ENCODE results near the gene COL4A2.

COL4A2 gene

DNA sequence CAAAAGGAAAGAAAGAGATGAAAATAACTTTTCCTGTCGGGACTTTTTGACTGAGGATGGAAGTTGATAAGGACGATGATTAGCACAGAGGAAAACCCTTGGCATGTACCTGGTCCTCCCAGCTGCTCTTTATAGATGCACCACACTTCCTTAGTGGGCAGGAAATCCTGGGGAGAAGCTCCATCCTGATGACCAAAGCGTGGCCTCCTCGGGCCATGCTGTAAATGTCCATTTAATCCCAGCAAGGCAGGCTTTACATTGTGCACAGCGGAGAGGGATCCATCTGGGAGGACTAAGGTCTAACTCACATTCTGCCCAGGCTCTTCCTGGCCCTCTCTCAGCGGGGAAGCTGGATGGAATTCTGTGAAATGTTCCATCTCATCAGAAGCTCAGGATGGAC lies 113.5 kb downstream of the COL4A2 start:
- DNase-seq: no peak

DNA sequence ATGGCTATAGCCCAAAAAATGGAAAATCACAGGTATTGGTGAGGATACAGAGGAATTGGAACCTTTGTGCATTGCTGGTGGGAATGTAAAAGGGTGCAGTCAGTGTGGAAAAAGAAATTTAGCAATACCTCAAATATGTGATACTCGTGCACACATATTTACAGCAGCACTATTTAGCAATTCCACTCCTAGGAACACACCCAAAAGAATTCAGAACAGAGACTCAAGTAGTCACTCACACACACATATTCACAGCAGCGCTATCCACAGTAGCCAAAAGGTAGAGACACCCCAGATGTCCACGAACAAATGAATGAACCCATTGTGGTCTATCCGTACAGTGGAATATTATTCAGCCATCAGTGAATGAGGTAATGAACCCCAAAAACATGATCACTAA lies 114.0 kb downstream of the COL4A2 start:
- no peak for DNase-seq

DNA sequence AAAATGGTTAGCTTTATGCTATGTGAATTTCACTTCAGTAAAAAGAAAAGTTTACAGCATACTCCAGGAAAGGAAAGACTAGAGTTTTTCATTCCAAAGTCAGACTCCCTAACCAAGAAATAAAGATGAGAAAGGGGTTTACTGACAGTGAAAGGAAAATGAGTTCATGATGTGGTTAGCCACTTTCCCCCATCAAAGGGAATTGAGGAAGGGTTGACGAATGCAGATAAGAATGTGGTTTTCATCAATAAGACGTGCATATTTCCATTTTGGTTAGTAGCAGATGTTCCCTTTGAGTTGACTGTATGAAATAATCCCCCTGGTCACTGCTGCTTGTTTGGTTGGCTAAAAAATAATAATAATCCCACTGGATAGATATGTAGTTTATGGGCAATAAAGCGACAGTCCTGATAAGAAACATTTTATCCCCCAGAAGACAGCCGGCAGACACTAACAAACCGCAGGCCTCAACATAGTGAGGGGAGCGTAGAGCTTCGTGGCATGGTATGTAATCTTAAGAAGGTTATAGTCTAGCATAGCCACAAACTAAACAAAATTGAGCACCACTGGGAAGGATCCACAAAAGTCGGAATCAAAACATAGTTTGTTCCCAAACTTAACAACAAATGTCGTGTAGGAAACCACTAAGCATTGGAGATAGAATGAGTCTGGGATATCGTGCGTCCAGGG lies 114.8 kb downstream of the COL4A2 start:
- DNase-seq: no peak

DNA sequence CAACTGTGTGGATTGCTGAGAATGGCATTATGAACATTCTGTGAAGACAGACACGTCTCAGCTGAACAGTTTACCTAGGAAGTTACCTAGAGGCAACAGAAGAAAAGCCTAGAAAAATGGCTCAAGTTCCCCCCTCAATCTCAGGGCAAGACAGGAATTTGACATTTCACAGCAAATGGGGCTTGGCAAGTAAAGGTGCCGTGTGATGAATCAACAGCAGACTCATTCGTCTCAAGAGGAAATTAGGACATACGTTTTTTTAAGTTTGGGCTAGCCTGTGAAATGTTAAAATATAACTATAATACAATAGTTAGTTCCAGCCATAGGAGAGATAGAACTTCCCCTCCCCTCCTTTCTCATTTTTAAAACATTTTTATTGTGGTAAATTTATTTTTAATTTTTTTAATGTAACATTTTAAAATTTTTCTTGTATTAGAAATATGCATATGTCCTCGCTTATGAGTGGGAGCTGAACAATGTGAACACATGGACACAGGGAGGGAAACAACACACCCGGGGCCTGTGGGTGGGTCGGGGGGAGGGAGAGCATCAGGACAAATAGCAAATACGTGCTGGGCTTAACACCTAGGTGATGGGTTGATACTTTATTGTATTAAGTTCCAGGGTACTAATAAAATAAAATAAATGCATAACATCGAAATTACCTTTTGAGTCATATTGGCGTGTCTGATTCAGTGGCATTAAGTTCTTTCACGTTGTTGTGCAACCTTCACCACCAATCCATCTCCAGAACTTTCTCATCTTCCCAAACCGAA lies 116.0 kb downstream of the COL4A2 start:
- no peak for DNase-seq

DNA sequence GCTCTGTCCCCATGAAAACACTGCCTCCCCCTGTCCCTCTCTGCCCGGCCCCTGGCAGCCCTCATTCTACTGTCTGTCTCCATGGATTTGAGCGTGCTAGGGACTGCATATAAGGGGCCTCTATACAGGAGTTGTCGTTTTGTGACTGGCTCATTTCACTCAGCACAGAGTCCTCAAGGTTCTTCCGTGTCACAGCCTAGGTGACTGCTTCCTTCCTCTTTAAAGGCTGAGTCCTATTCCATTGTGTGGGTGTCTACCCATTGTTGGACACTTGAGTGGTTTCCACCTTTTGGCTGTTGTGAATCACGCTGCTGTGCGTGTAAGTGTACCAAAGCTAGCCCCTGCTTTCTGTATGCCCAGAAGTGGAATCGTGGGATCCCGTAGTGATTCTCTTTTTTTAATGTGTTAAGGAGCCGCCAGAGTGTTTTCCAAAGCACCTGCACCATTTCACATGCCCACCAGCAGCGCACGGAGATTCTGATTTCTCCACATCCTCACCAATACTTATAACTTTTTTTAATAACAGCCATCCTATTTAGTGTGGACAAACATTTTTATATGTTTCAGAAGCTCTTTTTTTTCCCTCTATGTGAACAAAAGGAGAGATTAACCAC lies 116.7 kb downstream of the COL4A2 start:
- DNase-seq: no peak

DNA sequence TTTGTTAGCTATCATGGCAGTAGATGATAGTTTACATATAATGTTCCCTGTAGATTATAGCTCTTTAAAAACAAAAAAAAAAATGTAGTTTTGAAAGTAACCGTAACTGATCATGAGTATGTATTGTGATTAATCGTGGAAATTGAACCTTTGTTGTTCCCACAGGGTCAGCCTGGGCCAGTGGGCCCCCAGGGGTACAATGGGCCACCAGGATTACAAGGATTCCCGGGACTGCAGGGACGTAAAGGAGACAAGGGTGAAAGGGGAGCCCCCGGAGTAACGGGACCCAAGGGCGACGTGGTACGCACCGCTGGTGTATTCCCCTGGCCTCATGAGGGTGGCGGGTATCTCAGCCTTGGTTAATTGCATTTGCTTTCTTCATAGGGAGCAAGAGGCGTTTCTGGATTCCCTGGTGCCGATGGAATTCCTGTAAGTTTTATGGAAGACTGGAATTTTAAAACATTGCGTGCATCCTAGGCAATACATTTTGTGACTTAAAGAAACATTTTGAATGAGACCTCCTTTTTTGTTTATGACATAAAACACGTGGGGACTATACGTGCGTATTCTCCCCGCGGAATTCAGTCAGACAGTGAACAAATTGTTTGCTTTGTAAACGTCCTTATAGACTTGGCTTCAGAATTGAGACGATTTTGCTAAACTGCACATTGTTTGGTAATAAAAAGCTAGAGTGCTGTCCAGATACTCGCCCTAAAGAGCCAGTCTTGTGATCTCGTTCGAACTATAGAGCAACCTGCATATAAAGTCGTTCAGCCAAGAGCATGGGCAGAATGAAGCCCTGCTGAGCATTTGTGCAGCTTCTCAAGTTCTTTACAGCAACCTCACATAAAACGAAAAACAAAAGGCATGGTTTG lies 117.7 kb downstream of the COL4A2 start:
- no peak for DNase-seq

DNA sequence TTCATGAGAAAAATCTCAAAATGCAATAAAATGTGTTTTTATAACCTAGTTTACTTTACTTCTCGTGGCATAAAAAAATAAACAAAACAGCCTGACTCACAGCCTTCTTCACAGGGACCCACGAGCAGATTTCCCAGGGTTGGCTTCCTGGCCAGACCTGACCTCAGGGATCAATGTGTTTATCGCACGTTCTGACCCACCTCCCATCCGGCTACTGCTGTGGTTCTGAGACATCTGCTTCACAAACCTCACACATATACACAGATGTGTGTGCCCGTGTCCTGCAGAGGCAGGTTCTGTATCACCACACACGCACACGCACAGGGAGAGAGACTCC lies 118.3 kb downstream of the COL4A2 start:
- no peak for DNase-seq

DNA sequence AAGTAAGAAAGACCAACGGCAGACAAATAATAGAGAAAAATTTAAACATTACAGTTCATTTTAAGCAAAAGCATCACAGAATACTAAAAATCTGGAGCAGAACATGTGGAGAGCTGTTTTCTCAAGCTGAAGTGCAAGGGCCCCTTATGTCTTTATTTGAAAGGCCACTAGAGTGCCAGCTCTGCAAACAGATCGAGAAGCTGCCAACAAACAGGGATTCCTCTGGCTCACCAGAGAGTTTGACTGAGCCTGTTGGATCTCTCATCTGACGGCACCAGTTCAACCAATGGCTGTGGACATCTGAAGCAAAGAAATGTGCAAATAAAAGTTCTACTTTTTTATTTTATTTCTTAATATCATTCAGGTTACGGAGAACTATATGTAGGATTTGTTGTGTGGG lies 119.7 kb downstream of the COL4A2 start:
- no peak for DNase-seq

DNA sequence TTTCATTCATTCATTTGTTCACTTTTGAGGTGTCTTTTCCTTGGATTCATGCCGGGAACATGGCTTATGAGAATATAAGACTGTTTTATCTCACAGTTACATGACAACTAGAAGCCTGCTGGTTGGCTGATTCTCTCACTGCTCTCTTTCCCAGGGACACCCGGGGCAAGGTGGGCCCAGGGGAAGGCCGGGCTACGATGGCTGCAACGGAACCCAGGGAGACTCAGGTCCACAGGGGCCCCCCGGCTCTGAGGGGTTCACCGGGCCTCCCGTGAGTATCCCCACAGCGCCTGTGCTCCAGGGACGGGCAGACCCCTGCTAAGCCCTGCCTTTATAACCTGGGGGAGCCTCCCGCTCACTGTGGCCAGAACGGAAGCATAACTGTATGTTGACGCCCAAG lies 121.2 kb downstream of the COL4A2 start:
- no peak for DNase-seq

DNA sequence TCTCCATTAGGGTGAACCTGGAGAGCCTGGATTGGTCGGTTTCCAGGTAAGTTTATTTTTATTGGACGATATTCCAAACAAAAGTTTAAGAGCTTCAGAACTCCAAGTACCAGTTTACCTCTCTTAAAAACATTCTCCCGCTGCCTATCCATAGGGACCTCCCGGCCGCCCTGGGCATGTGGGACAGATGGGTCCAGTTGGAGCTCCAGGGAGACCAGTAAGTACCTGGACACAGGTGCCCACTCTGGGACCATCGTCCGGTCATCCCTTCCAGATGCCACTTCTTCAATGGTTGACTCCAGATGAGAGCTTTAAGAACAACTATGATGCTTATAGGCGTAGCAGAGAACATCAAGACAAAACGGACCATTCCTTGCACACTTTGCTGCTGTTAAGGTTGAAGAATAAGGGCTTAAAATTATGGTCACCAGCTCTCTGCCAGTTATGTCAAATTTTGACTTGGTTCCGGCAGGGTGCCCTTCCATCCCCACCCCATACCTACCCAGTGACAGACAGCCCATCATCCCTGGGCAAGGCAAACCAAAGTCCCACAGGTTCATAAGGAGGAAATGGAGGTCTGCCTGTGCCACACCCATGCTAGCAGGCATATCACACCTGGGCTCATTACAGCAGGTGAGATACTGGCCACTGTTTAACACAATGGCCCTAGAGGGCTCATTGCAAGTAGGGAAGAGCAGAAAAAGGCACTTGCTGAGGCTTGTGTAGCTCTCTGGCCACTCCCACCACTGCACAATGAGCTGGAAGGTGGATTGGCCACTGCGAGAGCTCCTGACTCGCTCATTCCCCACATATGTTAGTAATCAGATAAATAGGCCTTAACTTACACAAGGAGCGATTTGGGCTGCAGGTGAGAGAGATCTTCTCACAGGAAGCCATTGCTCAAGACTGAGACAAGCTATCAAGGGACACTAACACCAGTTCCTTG lies 123.6 kb downstream of the COL4A2 start:
- no peak for DNase-seq

DNA sequence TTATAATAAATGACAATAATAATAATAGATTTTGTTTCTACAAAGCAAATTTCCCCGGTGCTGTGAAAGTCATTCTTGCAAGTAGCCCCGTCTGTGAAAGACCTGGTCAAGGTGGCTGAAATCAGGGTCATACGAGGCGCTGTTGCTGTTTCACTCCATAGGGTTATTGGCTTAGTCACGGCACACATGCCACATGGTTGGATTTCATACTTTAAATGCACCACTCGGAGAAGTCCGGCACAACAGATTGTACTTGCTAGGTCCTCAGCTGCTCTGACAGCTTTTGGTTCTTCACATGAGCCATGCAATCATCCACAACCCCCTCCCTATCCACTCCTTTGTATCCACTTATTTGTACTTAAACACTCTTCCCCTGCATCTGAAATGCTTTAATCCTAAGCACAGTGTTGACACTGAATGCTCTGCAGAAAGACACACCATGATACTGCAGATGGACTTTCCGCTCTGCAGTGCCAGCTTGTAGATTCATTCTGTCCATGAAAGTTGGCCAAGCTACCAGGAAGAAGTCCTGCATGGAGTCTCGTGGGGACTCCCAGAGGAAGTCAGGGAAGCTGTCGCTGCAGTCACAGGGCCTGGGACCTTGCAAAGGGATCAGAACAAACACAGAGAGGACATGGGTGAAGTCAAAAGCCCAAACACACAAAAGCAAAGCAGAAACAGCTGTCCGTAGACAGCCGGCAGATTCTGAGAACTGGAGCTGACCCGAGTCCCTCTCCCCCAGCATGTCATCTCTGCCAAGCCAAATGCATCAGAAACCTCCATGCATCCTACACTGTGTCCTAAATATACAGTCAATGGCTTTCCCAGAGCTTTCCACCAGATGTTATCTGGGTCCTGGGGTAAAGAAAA lies 124.6 kb downstream of the COL4A2 start:
- DNase-seq: no peak

DNA sequence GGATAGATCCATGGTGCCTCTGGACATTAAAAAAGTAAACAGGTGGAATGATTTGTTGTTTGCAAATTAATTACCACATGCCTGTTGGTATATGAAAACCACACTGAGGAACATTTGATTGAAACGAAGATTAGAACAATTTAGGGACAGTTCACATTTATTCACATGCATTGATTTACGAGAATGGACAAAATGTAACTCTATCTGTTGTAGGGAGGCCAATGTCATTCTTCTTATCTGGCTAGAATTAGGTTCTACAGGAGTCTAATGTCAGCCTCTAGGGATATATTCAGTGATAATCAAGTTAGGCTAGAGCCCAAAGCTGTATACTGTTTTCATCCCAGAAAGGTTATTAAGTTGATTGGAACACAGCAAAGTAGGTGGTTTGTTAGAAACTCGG lies 125.4 kb downstream of the COL4A2 start:
- no peak for DNase-seq

DNA sequence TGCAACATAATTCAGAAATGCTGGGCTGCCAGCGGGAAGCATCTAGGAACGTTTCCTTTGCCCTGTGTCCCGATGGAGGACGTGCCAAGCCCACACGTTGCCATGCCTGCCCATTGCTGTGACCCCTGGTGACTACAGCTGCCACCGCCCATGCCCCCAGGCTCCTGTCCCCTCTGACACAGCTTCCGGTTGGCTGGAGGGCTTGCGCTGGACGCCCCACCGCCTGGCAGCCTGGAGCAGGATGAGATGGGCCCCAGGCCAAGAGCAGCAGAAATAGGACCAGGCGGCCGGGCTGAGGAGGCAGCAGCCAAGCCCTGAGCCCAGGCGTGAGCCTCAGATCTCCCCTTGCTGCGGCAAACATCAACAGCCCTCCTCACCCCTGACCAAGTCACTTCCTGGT lies 125.9 kb downstream of the COL4A2 start:
- no peak for DNase-seq

DNA sequence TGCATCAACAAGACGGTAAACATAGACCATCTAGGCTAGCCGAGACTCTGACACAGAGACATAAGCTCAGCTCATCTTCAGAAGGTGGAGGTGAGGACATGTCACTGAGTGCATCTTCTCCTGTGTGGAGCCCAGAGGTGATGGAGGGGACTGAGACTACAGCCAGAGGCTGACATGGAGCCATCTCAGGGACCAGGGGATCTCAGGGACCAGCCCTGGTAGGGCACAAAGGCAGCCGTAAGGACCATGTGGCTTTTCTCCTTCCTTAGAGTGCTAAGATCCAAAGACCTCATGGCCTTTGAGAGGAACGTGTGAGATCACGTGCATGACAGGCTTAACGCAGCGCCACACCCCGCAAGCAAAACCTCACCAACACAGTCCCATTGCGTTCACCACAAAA lies 127.5 kb downstream of the COL4A2 start:
- no peak for DNase-seq

DNA sequence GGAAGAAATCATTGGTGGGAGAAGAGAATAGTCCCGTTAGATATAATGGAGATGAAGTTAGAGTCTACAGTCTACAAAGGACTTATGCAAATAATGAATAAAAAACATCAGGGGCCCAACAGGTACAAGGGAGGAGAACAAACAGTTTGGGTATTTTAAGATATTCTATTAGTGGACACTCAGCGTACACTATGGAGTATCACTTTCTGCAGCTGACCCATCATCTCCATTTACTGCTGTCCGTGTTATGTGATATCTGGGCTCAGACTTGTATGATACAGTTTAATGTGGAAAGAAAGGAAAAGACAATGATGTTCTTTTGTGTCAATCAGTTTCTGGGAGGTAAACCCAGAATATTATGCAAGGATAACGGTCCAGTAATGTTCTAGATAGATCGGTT lies 128.2 kb downstream of the COL4A2 start:
- no peak for DNase-seq

DNA sequence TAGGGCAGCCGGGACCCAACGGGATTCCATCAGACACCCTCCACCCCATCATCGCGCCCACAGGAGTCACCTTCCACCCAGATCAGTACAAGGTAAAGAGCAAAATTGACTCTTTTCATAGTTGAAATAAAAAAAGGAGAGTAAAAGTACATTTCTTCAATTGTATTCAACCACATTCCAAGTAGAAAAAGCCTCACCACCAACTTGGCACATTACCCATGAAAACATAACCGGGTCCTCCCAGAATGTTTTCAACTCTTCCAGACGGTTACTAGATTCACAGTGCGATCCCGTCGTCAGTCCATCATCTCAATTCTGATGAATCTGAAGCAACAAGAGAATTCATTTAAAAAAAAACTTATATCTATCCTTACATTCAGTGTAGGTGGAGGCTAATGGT lies 129.2 kb downstream of the COL4A2 start:
- no peak for DNase-seq

DNA sequence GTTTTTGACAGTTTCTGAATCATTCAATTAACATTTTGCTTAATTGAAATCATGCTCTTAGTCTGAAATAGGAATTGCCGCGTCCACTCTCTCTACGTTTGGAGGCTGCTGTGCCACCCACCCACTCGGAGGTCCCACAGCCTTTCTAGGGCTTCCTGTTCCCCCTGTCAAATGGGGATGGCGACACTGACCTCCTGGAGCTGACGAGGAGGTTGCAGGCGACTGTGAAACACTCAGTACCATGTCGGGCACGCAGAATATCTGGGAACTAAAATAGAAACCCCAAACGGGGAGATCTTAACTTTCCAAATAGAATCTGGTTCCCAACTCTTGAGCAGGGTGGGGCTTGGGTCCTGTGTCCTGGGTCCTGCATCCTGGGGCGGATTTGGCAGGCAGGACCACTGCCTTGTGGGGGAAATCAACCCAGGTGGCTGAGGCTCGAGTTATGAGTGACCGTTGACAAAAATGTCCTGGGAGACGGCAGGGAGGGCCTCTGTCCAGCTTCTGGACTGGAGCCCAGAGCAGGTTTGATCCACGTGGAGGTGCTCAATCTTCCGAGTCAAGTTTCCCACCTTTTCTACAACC lies 129.8 kb downstream of the COL4A2 start:
- no peak for DNase-seq

DNA sequence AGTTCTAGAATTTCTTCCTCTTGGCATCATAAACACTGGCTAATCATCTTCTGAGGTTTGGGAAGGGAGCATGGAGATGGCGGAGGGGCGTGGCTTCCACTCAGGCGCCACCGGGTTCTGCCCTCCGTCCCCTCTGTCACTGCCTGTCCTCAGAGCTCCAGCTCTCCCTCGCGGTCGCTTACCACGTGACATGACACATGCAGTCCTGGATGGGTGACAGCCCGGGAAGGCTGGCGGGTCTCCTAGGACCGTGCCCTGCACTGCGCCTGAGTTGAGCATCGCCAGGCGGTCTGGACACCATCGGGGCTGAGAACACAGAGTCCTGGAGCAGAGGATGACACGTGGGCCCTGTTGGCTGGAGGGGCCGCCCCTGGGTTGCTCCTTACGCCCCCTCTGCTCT lies 131.1 kb downstream of the COL4A2 start:
- no peak for DNase-seq

DNA sequence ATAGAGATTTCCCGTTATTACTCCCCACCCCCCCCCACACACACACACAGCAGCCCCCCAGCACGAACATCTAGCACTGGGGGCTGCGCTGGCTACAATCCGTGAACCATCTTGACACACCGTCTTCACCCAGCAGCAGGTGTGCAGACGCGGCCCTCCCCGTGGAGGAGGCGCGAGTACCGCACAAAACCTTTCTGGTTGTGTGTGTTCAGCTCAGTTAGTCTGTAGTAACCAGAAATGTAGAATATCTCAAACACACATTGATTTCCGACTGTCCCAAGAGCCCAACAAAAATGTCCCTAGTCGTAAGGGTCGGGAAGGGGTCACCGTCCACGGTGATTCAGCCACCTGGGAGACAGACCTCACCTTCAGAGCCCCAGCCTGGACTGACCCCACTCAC lies 131.7 kb downstream of the COL4A2 start:
- no peak for DNase-seq

All from right kidney (tissue), 1 donor.